ENCODE measurements around the gene PARL. TPM values are rescaled to one million over a fixed set of nuclear protein-coding genes. Genes with fewer than 3 reads are reported as not detected.

The PARL gene
- total and polyA plus RNA-seq, 2 donors (not counting 1 experiment from before 2014, with no cell fraction given), result 23.5 to 46.7 TPM

GRCh38 chr3:183800243-183800863 is 84.3 kb downstream of the PARL start:
- no peak overlapping the region for H3K4me2 ChIP-seq (replicated peaks; ENCODE audit: low read depth, low read length, poor library complexity, severe bottlenecking)
- TF ChIP-seq EZH2 (IDR thresholded peaks at IDR 0.05; ENCODE audit: borderline replicate concordance, insufficient read depth, low read depth, low read length, poor library complexity, severe bottlenecking) (no peak), CTCF (IDR thresholded peaks at IDR 0.05) (no peak)
- H3K9ac ChIP-seq (ENCODE audit: low read length), result no peak overlapping the region
- H3K9me3 ChIP-seq (ENCODE audit: control extremely low read depth in 1 of 3, control insufficient read depth in 2 of 3, insufficient read depth in 1 of 3, low read length in 2 of 3), result no peaks in the 10 kb centered on the region
- H3K4me3 ChIP-seq (ENCODE audit: control extremely low read depth in 1 of 5, extremely low read depth in 1 of 5, insufficient read depth in 1 of 5, low read depth in 2 of 5, low read length in 4 of 5), result no peak overlapping the region
- H2AFZ ChIP-seq (ENCODE audit: insufficient read depth, low read depth, low read length, poor library complexity, severe bottlenecking), result no peak overlapping the region
- ChIA-PET CTCF (no interaction called here), POLR2A (no interaction called here)
- 100% methylated on average over 4 of the region's 8 CpGs for WGBS (ENCODE audit: insufficient coverage)
- H3K36me3 ChIP-seq (replicated peaks in 1 of 2; ENCODE audit: control extremely low read depth in 1 of 2, control insufficient read depth in 1 of 2, extremely low read depth in 1 of 2, insufficient read depth in 2 of 2, low read length in 1 of 2), result peaks cover 1 to 51% of the 10 kb centered on the region in 2 experiments
- H3K27me3 ChIP-seq (replicated peaks in 1 of 4; ENCODE audit: control extremely low read depth in 1 of 4, control insufficient read depth in 3 of 4, insufficient read depth in 4 of 4, low read length in 3 of 4), result no peaks in the 10 kb centered on the region
- ATAC-seq (ENCODE audit: low read depth), result no peak
- Mint-ChIP-seq H3K27me3 (no peaks in the 10 kb centered on the region), H3K4me3 (no peak overlapping the region), H3K27ac (no peak overlapping the region), H3K9me3 (ENCODE audit: insufficient read depth) (no peaks in the 10 kb centered on the region), H3K4me1 (no peaks in the 10 kb centered on the region)
- no peaks in the 10 kb centered on the region for H4K20me1 ChIP-seq (ENCODE audit: control insufficient read depth, insufficient read depth, low read length, poor library complexity, severe bottlenecking)
- no peak for DNase-seq
- no peak overlapping the region for H3K27ac ChIP-seq (ENCODE audit: low read length in 2 of 2)
- intact Hi-C loops (cut with micrococcal nuclease), result no loop called here
- H3K79me2 ChIP-seq (ENCODE audit: control insufficient read depth, insufficient read depth, low read length), result no peaks in the 10 kb centered on the region
- H3K4me1 ChIP-seq (ENCODE audit: control insufficient read depth in 2 of 2, insufficient read depth in 2 of 2, low read length in 2 of 2), result no peaks in the 10 kb centered on the region

- ChIA-PET CTCF (no interaction called here), POLR2A (no interaction called here)
- intact Hi-C loops (cut with micrococcal nuclease), result no loop called here
- no peak overlapping the region for H3K27ac Mint-ChIP-seq
- H3K36me3 ChIP-seq (replicated peaks in 1 of 2; ENCODE audit: control extremely low read depth in 1 of 2, control insufficient read depth in 1 of 2, extremely low read depth in 1 of 2, insufficient read depth in 2 of 2, low read length in 1 of 2), result peaks cover 1 to 52% of the 10 kb centered on the region in 2 experiments
- no peaks in the 10 kb centered on the region for H4K20me1 ChIP-seq (ENCODE audit: control insufficient read depth, insufficient read depth, low read length, poor library complexity, severe bottlenecking)
- no peaks in the 10 kb centered on the region for H3K4me1 ChIP-seq (ENCODE audit: control insufficient read depth in 2 of 2, insufficient read depth in 2 of 2, low read length in 2 of 2)
- ATAC-seq (ENCODE audit: low read depth), result no peak
- no peak overlapping the region for H3K4me3 ChIP-seq (ENCODE audit: control extremely low read depth in 1 of 5, extremely low read depth in 1 of 5, insufficient read depth in 1 of 5, low read depth in 2 of 5, low read length in 4 of 5)
- no peaks in the 10 kb centered on the region for H3K27me3 ChIP-seq (replicated peaks in 1 of 4; ENCODE audit: control extremely low read depth in 1 of 4, control insufficient read depth in 3 of 4, insufficient read depth in 4 of 4, low read length in 3 of 4)
- WGBS (ENCODE audit: insufficient coverage), result 100% methylated on average over 3 of the region's 5 CpGs
- no peak overlapping the region for H3K4me3 Mint-ChIP-seq
- no peaks in the 10 kb centered on the region for H3K4me1 Mint-ChIP-seq
- no peak overlapping the region for H3K27ac ChIP-seq (ENCODE audit: low read length in 2 of 2)
- H3K27me3 Mint-ChIP-seq, result no peaks in the 10 kb centered on the region
- no peak overlapping the region for H2AFZ ChIP-seq (ENCODE audit: insufficient read depth, low read depth, low read length, poor library complexity, severe bottlenecking)
- no peak for DNase-seq
- H3K4me2 ChIP-seq (replicated peaks; ENCODE audit: low read depth, low read length, poor library complexity, severe bottlenecking), result no peak overlapping the region
- no peaks in the 10 kb centered on the region for H3K9me3 Mint-ChIP-seq (ENCODE audit: insufficient read depth)
- H3K79me2 ChIP-seq (ENCODE audit: control insufficient read depth, insufficient read depth, low read length), result no peaks in the 10 kb centered on the region
- no peak for TF ChIP-seq EZH2 (IDR thresholded peaks at IDR 0.05; ENCODE audit: borderline replicate concordance, insufficient read depth, low read depth, low read length, poor library complexity, severe bottlenecking)
- no peak for TF ChIP-seq CTCF (IDR thresholded peaks at IDR 0.05)
- H3K9me3 ChIP-seq (ENCODE audit: control extremely low read depth in 1 of 3, control insufficient read depth in 2 of 3, insufficient read depth in 1 of 3, low read length in 2 of 3), result no peaks in the 10 kb centered on the region
- no peak overlapping the region for H3K9ac ChIP-seq (ENCODE audit: low read length)
These were observed 85.2 kb downstream of the PARL start for GRCh38 chr3:183799461-183799860.
